ENCODE measurements around the gene AFF2.
"Not testable (repeated sequence)": the region's sequence is repeated elsewhere in the genome, so short reads cannot be mapped to it uniquely, and the experiment has no call there.

Gene AFF2

GRCh38 chrX:148856505-148856904, 356.1 kb downstream of the AFF2 start:
- no peak for DNase-seq (ENCODE audit: low spot score)

DNA sequence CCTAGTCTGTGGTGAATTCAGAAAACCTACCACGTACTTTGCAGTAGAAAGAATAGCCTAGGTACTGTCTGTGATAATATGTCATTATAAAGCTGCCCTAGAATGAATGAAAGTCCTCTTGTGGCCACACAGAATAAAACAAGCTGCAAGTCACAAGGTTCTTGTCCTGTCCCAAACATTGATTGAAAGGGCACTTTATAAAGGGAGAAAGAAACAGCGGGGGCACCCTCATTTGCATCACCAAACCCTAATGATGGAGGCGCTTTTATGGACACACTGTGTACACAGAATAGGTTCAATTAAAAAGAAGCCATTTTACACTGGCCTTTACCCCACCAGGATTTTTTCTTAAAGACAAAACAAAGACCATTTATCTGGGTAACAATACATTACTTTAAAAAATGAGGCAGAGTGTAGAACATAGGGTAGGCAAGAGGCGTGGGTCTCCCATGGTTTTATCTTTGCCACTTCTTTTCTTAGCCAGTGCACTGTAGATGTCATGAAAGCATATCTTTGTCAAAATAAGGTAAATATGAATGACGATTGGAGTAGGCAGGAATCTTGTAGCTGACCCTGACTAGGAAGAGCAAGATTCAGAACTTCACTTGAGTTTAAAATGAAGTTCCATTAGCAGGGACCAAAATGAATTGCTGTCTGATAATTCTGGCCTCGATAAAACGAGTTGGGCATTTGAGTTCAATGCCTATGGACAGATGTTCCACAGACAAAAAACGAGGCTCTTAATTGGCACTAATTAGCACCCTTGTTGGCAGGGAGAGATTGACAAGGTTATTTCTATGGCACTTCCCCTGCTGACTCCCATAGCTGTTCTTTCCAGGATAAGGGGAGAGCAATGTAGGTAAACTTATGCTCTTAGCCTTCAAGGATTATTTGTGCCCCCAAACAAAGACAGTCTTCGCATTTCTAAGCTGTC, 365.1 kb downstream of the AFF2 start:
- DNase-seq (ENCODE audit: low spot score) = peak; percentile 5

- DNase-seq (ENCODE audit: low spot score) = no peak
Measured at GRCh38 chrX:148867596-148867995, 367.2 kb downstream of the AFF2 start.

- peak; percentile 16 for DNase-seq (ENCODE audit: low spot score)
Measured at GRCh38 chrX:148871422-148872160, 371.2 kb downstream of the AFF2 start.

DNA sequence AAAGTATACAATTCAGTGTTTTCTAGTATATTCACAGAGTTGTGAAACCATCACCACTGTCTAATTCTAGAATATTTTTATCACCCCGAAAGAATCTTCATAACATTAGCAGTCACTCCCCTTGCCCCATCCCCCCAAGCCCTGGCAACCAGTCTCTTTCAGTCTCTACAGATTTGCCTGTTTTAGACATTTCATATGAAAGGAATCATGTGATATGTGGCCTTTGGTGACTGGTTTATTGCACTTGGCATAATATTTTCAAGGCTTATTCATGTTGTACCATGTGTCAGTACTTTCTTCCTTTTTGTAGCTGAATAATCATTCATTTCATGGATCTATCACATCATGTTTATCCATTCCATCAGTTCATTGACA, 371.7 kb downstream of the AFF2 start:
- no peak for DNase-seq (ENCODE audit: low spot score)

DNA sequence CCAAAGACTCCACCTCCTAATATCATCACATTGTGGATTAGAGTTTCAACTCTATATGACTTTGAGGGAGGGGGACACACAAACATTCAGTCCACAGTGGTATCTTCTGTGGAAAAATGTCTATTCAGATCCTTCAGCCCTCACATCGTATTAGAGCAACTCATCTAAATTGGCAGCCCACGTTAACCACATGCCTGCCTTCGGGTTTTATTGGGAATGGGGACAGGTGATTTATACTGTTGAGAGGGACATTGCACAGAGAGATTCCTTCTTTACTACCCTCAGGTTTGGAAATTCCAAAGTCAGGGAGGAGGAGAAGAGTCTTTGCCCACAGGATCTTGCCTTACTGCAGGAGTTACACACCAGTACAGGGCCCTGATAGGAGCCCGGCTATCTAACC, 372.5 kb downstream of the AFF2 start:
- no peak for DNase-seq (ENCODE audit: low spot score)

DNA sequence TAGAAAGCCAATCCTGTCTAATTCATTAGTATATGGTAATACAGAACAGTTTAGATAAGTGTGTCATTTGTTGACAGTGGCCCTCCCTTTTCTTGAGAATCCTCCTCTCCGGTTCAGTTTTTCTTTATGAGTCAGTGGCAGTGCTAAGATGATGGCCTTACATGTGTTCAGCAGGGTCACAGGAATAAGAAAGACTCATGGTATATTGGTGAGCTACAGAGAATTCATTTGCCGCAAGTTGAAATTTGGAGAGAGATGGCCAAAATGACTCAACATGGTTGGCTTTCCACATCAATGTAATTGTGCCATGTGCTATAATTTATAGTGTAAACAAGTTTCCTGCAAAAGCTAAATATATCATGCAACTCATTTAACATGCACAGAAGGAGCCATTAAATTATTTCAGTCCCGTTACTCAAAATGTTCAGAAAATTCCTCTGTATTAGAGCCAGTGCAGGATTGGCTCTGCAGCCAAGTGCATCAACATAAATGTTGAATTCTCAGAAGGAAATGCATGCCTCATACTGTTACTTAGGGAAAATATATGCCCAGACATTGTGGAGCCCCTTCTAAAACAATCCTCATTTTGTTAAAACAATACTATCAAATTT, 374.3 kb downstream of the AFF2 start:
- no peak for DNase-seq (ENCODE audit: low spot score)

GRCh38 chrX:148878371-148878770, 378.0 kb downstream of the AFF2 start:
- DNase-seq (ENCODE audit: low spot score) = peak; percentile 54

GRCh38 chrX:148885203-148885602, 384.8 kb downstream of the AFF2 start:
- peak; percentile 4 for DNase-seq (ENCODE audit: low spot score)

GRCh38 chrX:148893395-148893794, 393.0 kb downstream of the AFF2 start:
- no peak for DNase-seq (ENCODE audit: low spot score)

DNA sequence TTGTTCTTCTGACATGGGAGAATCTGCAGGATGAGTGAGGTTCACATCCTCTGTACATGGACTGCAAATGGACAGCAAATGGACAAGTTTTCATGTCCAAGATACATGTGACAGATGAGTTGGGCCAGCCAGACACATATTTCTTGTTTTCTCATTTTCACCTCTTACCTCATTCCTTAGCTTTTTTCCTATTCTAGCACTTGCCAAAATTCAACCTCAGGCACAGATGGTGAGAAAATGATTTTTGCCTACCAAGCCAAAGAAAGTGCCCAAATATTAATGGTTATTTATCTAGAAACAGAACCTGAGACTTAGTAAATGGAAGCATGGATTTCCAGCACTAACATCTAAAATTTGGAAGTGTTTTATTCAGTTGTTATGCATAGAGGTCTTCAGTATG, 402.2 kb downstream of the AFF2 start:
- no peak for DNase-seq (ENCODE audit: low spot score)

- no peak for DNase-seq (ENCODE audit: low spot score)
Measured at GRCh38 chrX:148903176-148903575, 402.8 kb downstream of the AFF2 start.

DNA sequence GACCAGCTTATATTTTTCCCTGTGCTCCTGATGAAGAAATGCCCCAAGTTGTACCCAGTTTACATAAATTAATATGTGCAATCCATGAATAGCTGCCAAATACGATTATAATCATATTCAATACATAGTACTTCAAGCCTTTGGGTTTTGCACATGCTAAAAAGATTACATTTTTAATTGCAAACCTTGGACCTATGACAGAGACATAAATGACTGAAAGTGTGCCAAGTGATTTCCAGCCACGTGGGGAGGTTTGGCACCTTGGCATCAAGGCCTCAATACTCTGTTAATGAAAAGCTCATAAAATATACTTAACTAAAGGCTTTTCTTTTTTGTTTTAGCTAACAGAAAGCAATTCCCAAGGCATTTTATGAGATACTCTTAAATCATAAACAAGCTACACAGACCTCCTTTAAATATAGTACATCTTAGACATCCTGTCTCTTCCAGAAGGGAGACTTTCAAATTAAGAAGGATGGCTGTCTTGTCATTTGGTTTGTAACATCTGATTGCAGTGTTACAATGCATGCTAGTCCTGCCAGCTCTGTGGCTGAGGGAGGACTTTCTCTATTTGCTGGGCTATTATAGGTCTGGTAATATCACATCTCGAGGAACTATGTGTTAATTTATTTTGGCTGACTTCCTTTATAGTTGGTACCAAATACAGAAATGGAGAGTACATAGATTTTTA, 404.1 kb downstream of the AFF2 start:
- no peak for DNase-seq (ENCODE audit: low spot score)

DNA sequence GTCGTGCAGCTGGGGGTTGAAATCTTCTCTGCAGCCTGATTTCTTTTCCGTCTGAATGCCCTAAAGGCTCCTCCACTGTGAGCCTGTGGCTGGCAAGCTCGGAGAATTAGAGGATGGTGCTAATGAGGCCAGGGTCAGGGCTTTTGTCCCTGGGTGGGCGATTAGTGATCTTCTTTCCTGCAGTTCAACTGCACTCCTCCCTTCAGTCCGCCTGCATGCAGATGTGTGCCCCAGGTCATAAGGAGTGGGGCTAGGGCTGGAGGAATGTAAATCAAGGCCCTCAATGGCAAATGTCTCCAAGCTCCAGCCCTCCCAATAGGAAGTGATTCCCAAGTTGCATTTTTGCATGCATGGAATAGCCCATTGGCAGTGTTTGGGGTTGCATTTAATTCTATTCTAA, 405.0 kb downstream of the AFF2 start:
- no peak for DNase-seq (ENCODE audit: low spot score)

DNA sequence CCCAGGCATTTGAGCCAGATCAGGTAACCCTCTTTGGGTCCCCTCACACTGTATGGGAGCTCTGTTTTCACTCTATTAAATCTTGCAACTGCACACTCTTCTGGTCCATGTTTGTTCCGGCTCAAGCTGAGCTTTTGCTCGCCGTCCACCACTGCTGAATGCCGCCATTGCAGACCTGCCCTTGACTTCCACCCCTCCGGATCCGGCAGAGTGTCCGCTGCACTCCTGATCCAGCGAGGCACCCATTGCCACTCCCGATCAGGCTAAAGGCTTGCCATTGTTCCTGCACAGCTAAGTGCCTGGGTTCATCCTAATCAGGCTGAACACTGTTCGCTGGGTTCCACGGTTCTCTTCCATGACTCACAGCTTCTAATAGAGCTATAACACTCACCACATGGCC, 406.2 kb downstream of the AFF2 start:
- DNase-seq (ENCODE audit: low spot score) = not testable (repeated sequence)

DNA sequence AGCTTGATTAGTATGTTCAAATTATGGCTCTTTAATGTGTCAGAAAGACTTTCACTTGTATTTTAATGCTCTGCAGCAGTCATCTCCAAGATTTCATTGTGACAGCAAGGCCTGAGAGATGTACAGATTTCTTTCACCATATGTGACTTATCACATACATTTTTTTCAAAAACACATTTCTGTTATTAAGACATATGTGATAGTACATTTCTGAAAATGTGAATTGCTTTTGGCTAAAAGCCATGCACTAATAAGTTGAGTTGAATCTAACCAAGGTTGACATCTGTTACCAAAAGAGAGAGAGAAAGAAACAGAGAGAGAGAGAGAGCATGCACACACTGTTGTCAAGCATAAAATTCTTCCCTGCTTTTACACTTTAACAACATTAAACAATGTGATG, 409.3 kb downstream of the AFF2 start:
- DNase-seq (ENCODE audit: low spot score) = no peak

GRCh38 chrX:148913971-148914370, 413.6 kb downstream of the AFF2 start:
- DNase-seq (ENCODE audit: low spot score) = no peak

DNA sequence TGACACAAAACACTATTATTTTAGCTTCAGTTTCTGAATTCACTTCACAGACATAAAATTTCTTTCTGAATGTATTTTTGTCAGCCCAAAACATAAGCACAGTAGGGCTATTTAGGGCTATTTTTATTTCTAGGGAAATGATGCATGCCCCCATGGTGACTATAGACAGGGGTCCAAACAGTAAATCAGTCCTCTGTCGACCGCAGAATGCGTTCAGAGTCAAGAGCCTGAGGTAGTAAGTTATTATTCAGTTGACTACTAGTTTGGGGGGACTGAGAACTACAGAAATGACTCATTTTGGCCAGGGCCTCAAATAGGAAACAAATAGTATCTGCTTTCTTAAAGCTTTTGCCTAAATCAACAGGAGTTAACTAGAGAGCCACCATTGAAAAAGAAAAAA, 414.4 kb downstream of the AFF2 start:
- no peak for DNase-seq (ENCODE audit: low spot score)

DNA sequence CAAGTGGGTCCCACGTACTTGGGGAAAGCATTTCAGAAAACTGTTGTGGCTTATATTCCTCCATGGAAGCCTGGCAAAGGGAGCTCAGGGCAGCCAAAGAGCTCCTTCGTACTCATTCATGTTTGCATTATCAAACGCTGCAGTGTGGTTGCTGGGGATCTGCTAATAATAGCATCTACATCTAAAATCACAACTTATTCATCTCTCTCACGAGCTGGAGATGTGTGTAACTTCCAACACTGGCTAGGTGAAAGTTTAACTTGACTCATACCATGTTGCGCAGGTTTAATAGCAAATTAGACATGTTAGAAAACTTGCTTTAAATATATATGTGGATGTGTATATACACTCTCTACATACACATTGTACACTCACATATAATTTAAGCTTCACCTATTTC, 415.1 kb downstream of the AFF2 start:
- DNase-seq (ENCODE audit: low spot score) = no peak

GRCh38 chrX:148917441-148917840, 417.0 kb downstream of the AFF2 start:
- DNase-seq (ENCODE audit: low spot score) = no peak

GRCh38 chrX:148923631-148924030, 423.2 kb downstream of the AFF2 start:
- DNase-seq (ENCODE audit: low spot score) = no peak

DNA sequence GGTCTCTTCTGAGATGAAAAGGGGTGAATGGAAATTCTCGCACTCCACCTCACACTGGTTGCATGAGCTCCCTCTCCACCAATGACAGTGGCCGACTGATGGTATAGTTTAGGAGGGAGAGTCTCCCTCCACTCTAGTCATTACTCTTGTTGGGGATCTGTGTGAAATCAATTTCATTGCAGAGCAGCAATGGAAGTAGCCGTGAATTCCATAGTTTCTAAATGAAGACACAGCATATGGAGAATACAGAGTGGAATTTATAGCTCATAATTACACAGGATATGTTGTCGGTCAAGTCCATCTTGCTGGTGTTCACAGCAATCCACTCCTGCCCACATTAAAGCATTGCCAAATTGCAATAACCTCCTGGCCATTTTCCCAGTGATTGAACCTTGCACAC, 426.0 kb downstream of the AFF2 start:
- peak; percentile 60 for DNase-seq (ENCODE audit: low spot score)

All from SW480 (cell line).